Testis (tissue), 3 donors: ENCODE data around the gene ATP23. TPM values are rescaled to one million over a fixed set of nuclear protein-coding genes. Genes with fewer than 3 reads are reported as not detected.

Source experiments
- DNase-seq: peaks from one replicate; pipeline ENCODE4 v3.0.0-alpha.2; 2019
- H3K27ac ChIP-seq, 2 donors: fragments of 200-600 bp; sonication (generic); one replicate each; pipeline ENCODE4 v1.5.1; 2019
- H3K27me3 ChIP-seq: fragments of 200-600 bp; sonication (generic); one replicate; pipeline ENCODE4 v1.5.1; 2019
- H3K36me3 ChIP-seq: fragments of 200-600 bp; sonication (generic); one replicate; pipeline ENCODE4 v1.5.1; 2017; ENCODE audit warnings: low read depth; ENCODE audit errors: missing control alignments
- H3K4me1 ChIP-seq: fragments of 200-600 bp; sonication (generic); one replicate; pipeline ENCODE4 v1.5.1; 2019
- H3K4me3 ChIP-seq, 2 donors: fragments of 200-600 bp; sonication (generic); one replicate each; pipeline ENCODE4 v1.5.1; 2017 to 2019
- H3K9me3 ChIP-seq: fragments of 200-600 bp; sonication (generic); one replicate; pipeline ENCODE4 v1.5.1; 2017
- POLR2A ChIP-seq: fragments of 450-650 bp; IDR thresholded peaks from one replicate; pipeline ENCODE4 v1.6.1; 2017; ENCODE audit warnings: antibody characterized with exemption, mild to moderate bottlenecking, moderate library complexity
- WGBS, 2 donors: methylation state at CpG; one replicate each; pipeline ENCODE4 v1.1.5; 2018; 5-methylcytosine and 5-hydroxymethylcytosine counted together
- intact Hi-C: fragments of 100-400 bp; cut with DNase I; formaldehyde crosslinking; loops from one replicate; pipeline ENCODE4 v1.15.1; 2023; ENCODE audit warnings: low total_unique reads
- polyA plus RNA-seq: library from polyadenylated mRNA; stranded (reverse); fragments of 350-450 nt; fragmentation: Illumina TruSeq; extraction: RNeasy Lipid Tissue Mini Kit (QIAGEN cat#74804); gene quantifications from one replicate; pipeline ENCODE4 v1.2.3, GENCODE V29; 2014; ENCODE audit warnings: low read depth, low replicate concordance; ENCODE audit not compliant: insufficient read depth
- total RNA-seq, 2 donors: library from RNA; depleted of rRNA; stranded (reverse); fragments of >200 nt; gene quantifications; one replicate each; pipeline ENCODE4 v1.2.3, GENCODE V29; 2016
- TF ChIP-seq, protein P1 (sequence below), 3 experiments: fragments of 450-650 bp in 2 of 3; fragments of 200-600 bp in 1 of 3; sonication (generic) in 1 of 3; IDR thresholded peaks; one replicate each; pipeline ENCODE4 v1.5.1; 2016 to 2019; ENCODE audit warnings: antibody characterized with exemption in 3 of 3, mild to moderate bottlenecking in 2 of 3, moderate library complexity in 1 of 3

The ATP23 gene
- total and polyA plus RNA-seq, 3 donors from 2014 or later, result 53.1 to 102 (median 76.6) TPM

GRCh38 chr12:57929092-57929830, 12.1 kb upstream of the ATP23 start:
- TF ChIP-seq, protein P1, sequence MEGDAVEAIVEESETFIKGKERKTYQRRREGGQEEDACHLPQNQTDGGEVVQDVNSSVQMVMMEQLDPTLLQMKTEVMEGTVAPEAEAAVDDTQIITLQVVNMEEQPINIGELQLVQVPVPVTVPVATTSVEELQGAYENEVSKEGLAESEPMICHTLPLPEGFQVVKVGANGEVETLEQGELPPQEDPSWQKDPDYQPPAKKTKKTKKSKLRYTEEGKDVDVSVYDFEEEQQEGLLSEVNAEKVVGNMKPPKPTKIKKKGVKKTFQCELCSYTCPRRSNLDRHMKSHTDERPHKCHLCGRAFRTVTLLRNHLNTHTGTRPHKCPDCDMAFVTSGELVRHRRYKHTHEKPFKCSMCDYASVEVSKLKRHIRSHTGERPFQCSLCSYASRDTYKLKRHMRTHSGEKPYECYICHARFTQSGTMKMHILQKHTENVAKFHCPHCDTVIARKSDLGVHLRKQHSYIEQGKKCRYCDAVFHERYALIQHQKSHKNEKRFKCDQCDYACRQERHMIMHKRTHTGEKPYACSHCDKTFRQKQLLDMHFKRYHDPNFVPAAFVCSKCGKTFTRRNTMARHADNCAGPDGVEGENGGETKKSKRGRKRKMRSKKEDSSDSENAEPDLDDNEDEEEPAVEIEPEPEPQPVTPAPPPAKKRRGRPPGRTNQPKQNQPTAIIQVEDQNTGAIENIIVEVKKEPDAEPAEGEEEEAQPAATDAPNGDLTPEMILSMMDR (IDR thresholded peaks at IDR 0.05), result no peak
- TF ChIP-seq POLR2A, result no peak
- intact Hi-C loops, result no loop called here
- DNase-seq, result no peak
- H3K4me1 ChIP-seq, result no peaks in the 10 kb centered on the region
- H3K27ac ChIP-seq, result no peak overlapping the region
- no peak overlapping the region for H3K4me3 ChIP-seq
- WGBS, 2 donors, result 81 to 86% methylated on average over 4 of the region's 4 CpGs
- no peaks in the 10 kb centered on the region for H3K36me3 ChIP-seq
- no peaks in the 10 kb centered on the region for H3K9me3 ChIP-seq
- H3K27me3 ChIP-seq, result no peaks in the 10 kb centered on the region

- Histone ChIP-seq H3K4me3 (peak overlapping the region in 1 of 2 donors; percentile 73), H3K36me3 (no peaks in the 10 kb centered on the region), H3K27ac (no peak overlapping the region), H3K27me3 (no peaks in the 10 kb centered on the region), H3K9me3 (no peaks in the 10 kb centered on the region), H3K4me1 (peaks cover 9% of the 10 kb centered on the region)
- intact Hi-C loops, result no loop called here
- TF ChIP-seq, protein P1 (IDR thresholded peaks at IDR 0.05), result no peak
- TF ChIP-seq POLR2A, result no peak
- DNase-seq, result no peak
- 46 to 73% methylated on average over 4 of the region's 4 CpGs for WGBS, 2 donors
Observed at GRCh38 chr12:57934819-57935218, 6.5 kb upstream of the ATP23 start.

DNA sequence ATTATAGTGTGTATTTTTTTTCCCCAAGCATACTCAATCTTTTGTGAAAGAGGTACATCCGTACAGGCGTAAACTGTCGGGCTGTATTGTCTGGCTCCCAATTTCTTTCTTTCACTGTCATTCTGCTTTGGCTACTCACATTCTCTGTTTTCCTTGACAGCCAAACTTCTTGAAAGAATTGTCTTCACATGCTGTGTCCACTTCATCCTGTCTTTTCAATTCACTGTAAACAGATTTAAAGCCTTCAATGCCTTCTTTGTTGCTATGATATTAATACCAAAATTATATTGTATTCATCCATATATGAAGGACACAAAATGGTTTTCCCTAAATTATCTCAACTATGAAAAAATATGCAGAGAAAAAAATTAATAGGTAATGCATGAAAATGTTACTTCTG, 6.0 kb upstream of the ATP23 start:
- TF ChIP-seq POLR2A, result no peak
- TF ChIP-seq, protein P1 (IDR thresholded peaks at IDR 0.05), result no peak
- intact Hi-C loops, result no loop called here
- Histone ChIP-seq H3K9me3 (no peaks in the 10 kb centered on the region), H3K27me3 (no peaks in the 10 kb centered on the region), H3K36me3 (no peaks in the 10 kb centered on the region), H3K27ac (peak overlapping the region in 1 of 2 donors; percentile 80), H3K4me1 (peaks cover 9% of the 10 kb centered on the region), H3K4me3 (peak overlapping the region; percentile 73 to 80)
- DNase-seq, result no peak
- 62 to 63% methylated on average over 3 of the region's 3 CpGs for WGBS, 2 donors

DNA sequence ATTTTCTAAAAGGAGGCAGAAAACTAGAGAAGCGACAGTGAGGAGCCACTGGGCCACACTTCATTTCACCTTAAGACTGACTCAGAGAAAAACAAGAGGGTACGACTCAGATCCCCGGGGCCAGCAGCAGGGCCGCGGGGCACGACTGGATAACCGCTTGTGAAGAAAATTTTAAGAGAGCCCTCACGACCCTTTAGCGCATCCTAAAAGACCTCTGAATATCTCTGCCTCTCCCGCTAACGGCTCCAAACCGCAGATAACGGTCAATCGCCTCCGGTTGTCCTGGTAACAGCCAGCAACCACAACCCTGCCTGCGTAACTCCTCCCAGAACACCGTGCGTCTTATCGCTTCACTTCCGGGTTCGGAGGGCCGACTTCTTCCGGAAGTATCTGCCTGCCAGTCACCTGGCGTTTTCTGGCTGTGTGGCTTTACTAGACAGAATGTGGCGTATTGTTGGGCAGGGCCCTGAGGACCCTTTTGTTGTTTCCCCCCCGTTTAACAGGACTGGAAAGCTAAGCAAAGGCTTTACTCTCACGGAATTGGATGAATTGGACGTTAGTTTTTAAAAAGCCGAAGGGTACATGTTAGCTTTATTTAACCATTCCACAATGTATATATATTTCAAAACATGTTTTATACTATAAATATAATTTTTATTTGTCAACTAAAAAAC, 5.4 kb upstream of the ATP23 start:
- no peaks in the 10 kb centered on the region for H3K27me3 ChIP-seq

More for the DNA sequence above, 5.4 kb upstream of the ATP23 start:
- DNase-seq, result peak; percentile 97
- Histone ChIP-seq H3K4me1 (peaks cover 9% of the 10 kb centered on the region), H3K27ac (peak overlapping the region; percentile 51 to 80), H3K36me3 (no peaks in the 10 kb centered on the region), H3K9me3 (no peaks in the 10 kb centered on the region), H3K4me3 (peak overlapping the region; percentile 73 to 80)
- intact Hi-C loops, result no loop called here
- WGBS, 2 donors, result 1 to 2% methylated on average over 29 of the region's 29 CpGs
- TF ChIP-seq POLR2A, result peak; percentile 17
- TF ChIP-seq, protein P1 (IDR thresholded peaks at IDR 0.05), result no peak
